GM12864 (cell line): ENCODE results near the gene ADAMTS19.
"Not testable (repeated sequence)": the region's sequence is repeated elsewhere in the genome, so short reads cannot be mapped to it uniquely, and the experiment has no call there.

Experiments used
- DNase-seq: peaks from one replicate; pipeline ENCODE4 v3.0.0-alpha.2; 2011; ENCODE audit warnings: low read depth
- H3K4me3 ChIP-seq: 2 replicates; pipeline ENCODE4 v1.5.1; 2011; ENCODE audit warnings: mild to moderate bottlenecking, low read depth, low read length, control low read depth
- TF ChIP-seq, protein P1 (sequence below): IDR thresholded peaks from 2 replicates; pipeline ENCODE4 v1.5.1; 2011; ENCODE audit warnings: low read depth, mild to moderate bottlenecking, moderate library complexity, low read length, control low read depth, inconsistent platforms; ENCODE audit errors: missing control alignments

ADAMTS19 gene

GRCh38 chr5:129572060-129572459, 112.0 kb downstream of the ADAMTS19 start:
- DNase-seq, result no peak
- H3K4me3 ChIP-seq, result no peak overlapping the region
- TF ChIP-seq, protein P1, sequence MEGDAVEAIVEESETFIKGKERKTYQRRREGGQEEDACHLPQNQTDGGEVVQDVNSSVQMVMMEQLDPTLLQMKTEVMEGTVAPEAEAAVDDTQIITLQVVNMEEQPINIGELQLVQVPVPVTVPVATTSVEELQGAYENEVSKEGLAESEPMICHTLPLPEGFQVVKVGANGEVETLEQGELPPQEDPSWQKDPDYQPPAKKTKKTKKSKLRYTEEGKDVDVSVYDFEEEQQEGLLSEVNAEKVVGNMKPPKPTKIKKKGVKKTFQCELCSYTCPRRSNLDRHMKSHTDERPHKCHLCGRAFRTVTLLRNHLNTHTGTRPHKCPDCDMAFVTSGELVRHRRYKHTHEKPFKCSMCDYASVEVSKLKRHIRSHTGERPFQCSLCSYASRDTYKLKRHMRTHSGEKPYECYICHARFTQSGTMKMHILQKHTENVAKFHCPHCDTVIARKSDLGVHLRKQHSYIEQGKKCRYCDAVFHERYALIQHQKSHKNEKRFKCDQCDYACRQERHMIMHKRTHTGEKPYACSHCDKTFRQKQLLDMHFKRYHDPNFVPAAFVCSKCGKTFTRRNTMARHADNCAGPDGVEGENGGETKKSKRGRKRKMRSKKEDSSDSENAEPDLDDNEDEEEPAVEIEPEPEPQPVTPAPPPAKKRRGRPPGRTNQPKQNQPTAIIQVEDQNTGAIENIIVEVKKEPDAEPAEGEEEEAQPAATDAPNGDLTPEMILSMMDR, result no peak

DNA sequence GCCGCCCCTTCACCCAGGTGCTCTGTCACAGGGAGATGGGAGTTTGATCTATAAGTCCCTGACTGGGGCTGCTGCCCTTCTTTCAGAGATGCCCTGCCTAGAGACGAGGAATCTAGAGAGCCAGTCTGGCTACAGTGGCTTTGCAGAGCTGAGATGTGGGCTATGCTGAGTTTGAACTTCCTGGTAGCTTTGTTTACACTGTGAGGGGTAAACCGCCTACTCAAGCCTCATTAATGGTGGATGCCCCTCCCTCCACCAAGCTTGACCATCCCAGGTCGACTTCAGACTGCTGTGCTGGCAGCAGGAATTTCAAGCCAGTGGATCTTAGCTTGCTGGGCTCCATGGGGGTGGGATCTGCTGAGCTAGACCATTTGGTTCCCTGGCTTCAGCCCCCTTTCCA, 124.4 kb downstream of the ADAMTS19 start:
- not testable (repeated sequence) for H3K4me3 ChIP-seq

GRCh38 chr5:129591508-129592160, 131.5 kb downstream of the ADAMTS19 start:
- no peak for DNase-seq
- TF ChIP-seq, protein P1, result no peak
- no peak overlapping the region for H3K4me3 ChIP-seq

More for the DNA sequence above, 124.4 kb downstream of the ADAMTS19 start:
- not testable (repeated sequence) for DNase-seq

DNA sequence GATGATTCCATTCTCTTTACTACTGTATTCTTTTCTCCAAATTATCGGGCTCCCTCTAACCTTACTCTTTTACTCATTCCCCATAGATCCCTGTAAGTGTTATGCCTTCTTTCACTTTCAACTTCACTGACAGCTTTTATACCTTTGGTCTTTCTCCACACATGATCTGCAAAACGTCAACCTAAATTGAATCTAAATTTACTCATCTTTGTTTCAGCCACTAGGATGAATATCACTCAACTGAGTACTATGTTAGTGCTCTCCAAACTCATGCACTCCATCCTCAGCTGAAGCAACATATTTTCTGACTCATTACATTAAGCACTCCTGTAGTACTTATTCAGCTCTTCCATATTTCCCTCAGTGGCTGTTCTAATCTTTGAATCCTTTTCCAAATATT, 133.4 kb downstream of the ADAMTS19 start:
- TF ChIP-seq, protein P1, result no peak
- no peak overlapping the region for H3K4me3 ChIP-seq
- no peak for DNase-seq

- TF ChIP-seq, protein P1, result no peak
- H3K4me3 ChIP-seq, result no peak overlapping the region
- DNase-seq, result no peak
Measured at GRCh38 chr5:129601576-129601975, 141.5 kb downstream of the ADAMTS19 start.

DNA sequence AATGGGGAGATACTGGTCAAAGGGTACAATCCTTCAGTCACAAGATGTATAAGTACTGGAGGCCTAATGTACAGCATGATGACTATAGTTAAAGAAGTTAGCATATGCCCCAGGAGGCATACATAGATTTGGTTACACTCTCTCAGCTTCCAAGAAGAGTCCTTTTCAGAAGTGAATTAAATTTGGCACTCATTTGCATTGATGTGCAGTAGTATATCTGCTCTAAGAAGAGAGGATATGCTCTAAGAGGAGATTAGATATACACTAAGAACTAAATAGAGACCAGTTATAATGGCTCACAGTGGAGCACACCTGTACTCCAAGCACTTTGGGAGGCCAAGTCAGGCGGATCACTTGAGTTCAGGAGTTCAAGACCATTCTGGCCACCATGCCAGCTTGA, 148.3 kb downstream of the ADAMTS19 start:
- H3K4me3 ChIP-seq, result no peak overlapping the region
- no peak for DNase-seq
- TF ChIP-seq, protein P1, result no peak

- H3K4me3 ChIP-seq, result no peak overlapping the region
- no peak for DNase-seq
- TF ChIP-seq, protein P1, result no peak
Measured at GRCh38 chr5:129609710-129610109, 149.6 kb downstream of the ADAMTS19 start.

DNA sequence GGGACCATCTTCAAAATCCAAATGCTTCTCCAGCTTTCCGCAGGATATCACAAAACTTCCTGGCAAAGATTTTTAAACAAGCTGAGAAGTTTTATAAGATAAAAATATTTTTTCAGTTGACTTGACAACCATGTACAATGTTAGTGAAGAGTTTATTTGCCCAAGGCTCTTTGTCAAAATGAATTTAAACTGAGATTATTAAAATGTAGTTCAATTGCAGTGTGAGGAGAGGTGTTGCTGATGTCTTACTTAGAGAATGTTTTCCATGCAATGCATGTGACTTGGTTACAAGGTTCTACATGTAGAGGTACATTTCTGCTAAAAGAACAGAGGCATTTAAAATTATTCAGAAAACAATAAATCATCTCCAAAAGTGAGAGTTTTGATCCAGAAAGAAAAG, 156.4 kb downstream of the ADAMTS19 start:
- no peak overlapping the region for H3K4me3 ChIP-seq
- no peak for DNase-seq
- TF ChIP-seq, protein P1, result no peak
